ENCODE data around the gene CACNA1B.
"Not testable (repeated sequence)": the region's sequence is repeated elsewhere in the genome, so short reads cannot be mapped to it uniquely, and the experiment has no call there.

CACNA1B gene

GRCh38 chr9:137889966-137890365, 12.4 kb downstream of the CACNA1B start:
- not testable (repeated sequence) for DNase-seq (ENCODE audit: low read depth in 2 of 2)

DNA sequence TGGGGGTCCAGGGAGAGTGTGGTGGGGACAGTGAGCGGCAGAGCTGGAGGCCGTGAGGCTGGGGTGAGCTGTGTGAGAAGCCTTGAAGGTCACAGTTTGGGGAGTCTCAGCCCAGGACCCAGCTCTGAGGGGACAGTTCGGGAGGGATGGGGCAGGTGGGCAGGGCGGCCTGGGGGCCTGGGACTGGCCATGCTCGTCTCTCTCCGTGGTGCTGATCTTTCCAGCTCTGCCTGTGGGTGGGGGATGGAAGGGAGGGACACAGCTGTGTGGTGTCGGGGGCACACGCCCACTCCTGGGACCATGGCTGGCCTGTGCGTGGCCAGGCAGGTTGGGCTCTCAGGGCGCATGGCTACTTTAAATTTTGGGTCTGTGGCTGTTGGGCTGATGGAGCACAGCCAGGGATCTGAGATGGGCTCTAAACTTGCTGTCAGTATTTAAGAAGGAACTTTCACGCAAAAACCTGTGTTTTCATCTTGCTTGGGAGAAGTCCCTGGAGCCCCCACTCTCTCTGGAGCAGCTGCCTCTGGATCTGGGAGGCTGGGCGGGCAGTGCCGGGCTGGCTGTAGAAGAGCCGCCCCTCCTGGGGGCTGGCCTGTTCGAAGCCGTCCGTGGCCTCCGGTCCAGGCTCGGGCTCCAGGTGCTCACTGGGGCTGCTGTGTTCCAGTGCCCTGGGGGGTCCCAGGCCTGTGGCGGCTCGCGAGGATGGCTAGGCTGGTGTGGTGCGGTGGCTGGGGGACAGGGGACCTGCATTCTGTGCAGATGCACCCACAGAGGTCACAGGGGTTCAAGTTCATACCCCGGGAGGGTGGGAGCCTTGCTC, 13.4 kb downstream of the CACNA1B start:
- not testable (repeated sequence) for DNase-seq (ENCODE audit: low read depth in 2 of 2)

DNA sequence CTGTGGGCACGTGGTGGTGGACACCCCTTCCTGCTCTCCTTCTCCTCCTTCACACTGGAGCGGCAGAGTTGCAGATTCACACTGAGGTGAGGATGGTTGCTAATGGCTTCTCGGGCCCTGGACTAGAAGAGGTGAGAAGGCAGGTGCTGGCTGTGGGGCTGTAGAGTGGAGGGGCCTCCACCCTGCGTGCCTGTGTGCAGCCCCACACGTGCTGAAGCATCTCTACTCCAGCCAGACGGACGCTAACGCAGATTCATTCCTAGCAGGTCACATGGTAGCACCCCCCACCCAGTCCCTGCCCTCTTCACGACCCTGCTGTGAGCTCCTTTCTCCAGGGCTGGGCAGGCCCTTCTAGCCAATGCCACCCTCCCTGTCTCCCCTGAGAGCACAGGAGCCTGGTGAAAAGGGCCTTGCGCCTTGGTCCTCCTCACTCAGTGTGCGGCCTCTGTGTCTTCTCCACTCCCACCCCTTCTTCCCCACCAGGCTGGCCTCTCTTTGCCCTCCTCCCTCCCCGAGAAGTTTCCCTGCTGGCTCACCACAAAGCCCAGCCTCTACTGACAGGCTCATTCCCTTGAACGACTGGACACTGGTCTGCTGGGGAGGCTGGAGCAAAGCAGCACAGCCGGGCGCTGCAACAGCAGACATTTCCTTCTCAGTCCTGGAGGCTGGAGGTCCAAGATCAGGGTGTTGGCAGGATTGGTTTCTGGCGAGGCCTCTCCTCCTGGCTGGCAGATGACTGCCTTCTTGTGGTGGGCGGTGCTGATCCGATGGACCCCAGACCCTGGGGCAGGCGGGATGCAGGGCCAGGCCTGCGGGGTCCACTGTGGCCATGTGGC, 14.2 kb downstream of the CACNA1B start:
- no peak for DNase-seq (ENCODE audit: low read depth in 2 of 2)

GRCh38 chr9:137892424-137893191, 15.0 kb downstream of the CACNA1B start:
- DNase-seq (ENCODE audit: low read depth in 2 of 2), result no peak

DNA sequence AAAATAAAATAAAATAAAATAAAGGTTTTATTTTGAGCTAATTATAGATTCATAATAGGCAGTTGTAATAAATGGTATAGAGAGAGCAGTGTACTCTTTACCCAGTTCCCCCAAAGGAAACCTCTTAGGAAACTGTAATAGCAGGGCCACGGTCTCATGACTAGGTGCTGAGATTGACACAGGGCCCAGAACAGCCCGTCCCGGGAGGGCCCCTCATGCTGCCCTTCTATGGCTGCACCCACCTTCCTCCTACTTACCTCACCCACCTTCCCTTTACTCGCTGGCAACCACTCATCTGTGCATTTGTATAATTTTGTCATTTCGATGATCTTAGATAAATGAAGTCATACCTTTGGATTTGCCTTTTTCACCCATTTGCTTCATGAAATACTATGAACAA, 16.1 kb downstream of the CACNA1B start:
- DNase-seq (ENCODE audit: low read depth in 2 of 2), result no peak

DNA sequence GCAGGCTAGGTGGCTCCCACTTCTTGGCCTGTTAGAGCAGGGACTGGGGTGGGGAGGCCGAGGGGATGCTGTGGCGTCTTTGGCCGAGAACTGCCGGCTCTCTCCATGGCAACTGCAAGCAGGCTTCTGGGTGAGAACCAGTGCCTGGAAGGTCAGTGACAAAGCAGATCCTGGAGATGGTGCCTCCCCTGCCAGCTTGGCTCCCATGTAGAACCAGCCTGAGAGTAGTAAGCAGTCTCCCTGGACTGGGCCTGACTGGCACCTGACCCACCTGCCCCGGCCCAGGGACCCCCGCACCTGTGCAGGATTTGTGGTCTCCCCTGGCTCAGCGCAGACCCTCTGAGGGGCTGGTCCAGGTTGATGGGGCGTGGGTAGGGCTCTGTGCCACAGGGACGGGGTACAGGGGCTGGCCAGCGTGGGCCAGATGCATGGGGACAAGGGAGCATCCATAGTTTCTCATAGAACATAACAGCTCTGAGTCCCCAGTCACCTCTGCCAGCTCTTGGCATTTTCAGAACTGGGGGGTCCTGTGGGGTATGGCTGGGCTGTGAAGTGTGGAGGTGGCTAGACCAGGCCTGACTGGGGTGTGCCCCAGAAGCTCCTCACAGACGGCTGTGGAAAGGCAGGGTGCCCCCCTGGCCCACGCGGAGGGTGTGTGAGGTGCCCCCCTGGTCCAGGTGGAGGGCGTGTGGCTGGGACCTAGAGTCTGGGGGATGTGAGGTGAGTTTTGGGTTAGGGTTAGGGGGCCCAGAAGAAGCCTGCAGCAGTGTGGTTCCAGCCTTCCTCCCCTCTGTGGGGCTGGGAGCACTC, 22.2 kb downstream of the CACNA1B start:
- DNase-seq (ENCODE audit: low read depth in 2 of 2), result no peak

DNA sequence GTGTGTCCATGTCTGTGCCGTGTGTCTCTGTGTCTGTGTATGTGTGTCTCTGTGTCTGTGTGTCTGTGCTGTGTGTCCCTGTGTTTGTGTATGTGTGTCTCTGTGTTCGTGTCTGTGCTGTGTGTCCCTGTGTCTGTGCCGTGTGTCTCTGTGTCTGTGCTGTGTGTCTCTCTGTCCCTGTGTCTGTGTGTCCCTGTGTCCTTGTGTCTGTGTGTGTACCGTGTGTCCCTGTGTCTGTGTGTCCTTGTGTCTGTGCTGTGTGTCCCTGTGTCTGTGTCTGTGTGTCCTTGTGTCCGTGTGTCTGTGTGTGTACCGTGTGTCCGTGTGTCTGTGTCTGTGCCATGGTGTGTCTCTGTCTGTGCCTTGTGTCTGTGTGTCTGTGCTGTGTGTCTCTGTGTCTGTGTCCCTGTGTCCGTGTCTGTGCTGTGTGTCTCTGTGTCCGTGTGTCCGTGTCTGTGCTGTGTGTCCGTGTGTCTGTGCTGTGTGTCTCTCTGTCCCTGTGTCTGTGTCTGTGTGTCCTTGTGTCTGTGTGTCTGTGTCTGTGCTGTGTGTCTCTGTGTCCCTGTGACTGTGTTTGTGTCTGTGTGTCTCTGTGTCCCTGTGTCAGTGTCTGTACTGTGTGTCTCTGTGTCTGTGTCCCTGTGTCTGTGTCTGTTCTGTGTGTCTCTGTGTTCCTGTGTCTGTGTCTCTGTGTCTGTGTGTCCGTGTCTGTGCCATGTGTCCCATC, 23.2 kb downstream of the CACNA1B start:
- no peak for DNase-seq (ENCODE audit: low read depth in 2 of 2)

DNA sequence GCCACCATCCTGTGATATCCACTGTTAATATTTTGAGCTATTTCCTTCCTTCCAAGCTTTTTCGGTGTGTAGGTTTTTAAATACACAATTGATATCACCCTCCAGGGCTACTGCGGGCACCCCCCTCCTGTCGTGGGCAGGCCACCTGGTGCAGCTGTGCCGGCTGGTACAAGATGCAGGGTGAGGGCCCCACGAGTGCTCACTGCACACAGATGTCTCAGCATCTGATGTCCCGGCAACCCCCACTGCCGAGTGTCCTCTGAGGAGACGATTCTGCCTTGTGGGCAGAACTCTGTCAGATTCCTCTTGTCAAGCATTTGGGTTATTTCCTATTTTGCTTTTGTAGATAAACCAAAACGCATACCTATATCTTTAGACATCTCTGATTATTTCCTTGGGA, 25.1 kb downstream of the CACNA1B start:
- DNase-seq (ENCODE audit: low read depth in 2 of 2), result no peak

- DNase-seq (ENCODE audit: low read depth in 2 of 2), result no peak
Observed at GRCh38 chr9:137905740-137906139, 28.2 kb downstream of the CACNA1B start.

- no peak for DNase-seq (ENCODE audit: low read depth in 2 of 2)
Observed at GRCh38 chr9:137907776-137908175, 30.2 kb downstream of the CACNA1B start.

GRCh38 chr9:137912671-137913070, 35.1 kb downstream of the CACNA1B start:
- DNase-seq (ENCODE audit: low read depth in 2 of 2), result no peak

- DNase-seq (ENCODE audit: low read depth in 2 of 2), result no peak
Observed at GRCh38 chr9:137913132-137913531, 35.5 kb downstream of the CACNA1B start.

- no peak for DNase-seq (ENCODE audit: low read depth in 2 of 2)
Observed at GRCh38 chr9:137913771-137914767, 36.5 kb downstream of the CACNA1B start.

DNA sequence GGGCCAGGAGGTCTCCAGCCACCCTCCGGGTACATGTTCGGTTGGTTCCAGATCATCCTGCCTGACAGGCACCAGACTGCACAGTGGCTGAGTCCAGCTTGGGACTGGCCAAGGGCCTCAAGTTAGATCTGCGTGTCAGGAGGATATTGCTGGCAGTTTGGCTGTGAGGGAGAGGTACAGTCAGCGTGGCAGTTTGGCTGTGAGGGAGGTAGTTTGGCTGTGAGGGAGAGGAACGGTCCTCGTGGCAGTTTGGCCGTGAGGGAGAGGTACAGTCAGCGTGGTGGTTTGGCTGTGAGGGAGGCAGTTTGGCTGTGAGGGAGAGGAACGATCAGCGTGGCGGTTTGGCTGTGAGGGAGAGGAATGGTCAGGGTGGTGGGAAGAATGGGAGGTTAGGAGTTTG, 39.0 kb downstream of the CACNA1B start:
- DNase-seq (ENCODE audit: low read depth in 2 of 2), result no peak

- DNase-seq (ENCODE audit: low read depth in 2 of 2), result no peak
Observed at GRCh38 chr9:137917116-137917515, 39.5 kb downstream of the CACNA1B start.

- DNase-seq (ENCODE audit: low read depth in 2 of 2), result no peak
Observed at GRCh38 chr9:137917795-137918194, 40.2 kb downstream of the CACNA1B start.

GRCh38 chr9:137918331-137919094, 40.9 kb downstream of the CACNA1B start:
- no peak for DNase-seq (ENCODE audit: low read depth in 2 of 2)

DNA sequence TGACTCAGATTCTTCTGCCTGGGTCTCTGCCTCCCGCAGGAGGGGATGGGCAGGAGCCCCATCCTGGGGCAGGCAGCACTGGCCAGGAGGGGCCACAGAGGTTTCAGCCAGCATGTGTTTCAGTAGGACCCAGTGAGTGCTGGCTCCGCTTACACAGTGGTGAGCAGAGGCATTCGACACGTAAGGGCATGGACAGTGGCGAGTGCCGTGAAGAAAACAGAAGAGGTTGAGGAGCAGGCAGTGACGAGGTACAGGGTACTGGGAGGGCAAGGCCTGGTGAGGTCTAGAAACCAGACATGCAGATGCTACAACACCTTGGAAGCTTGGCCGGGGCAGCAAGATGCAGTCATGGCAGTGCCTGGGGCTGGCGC, 41.5 kb downstream of the CACNA1B start:
- no peak for DNase-seq (ENCODE audit: low read depth in 2 of 2)

GRCh38 chr9:137919649-137920141, 42.1 kb downstream of the CACNA1B start:
- no peak for DNase-seq (ENCODE audit: low read depth in 2 of 2)

Data from stimulated activated CD8-positive, alpha-beta memory T cell treated with anti-CD3 and anti-CD28 coated beads, Interleukin-15, amount 100 ng/mL, for 48 hours (primary cell).